Suppressor macrophage (primary cell): ENCODE results near the gene GINS2.

Experiments used
- DNase-seq, 4 experiments: peaks; one replicate each; pipeline ENCODE4 v3.0.0-alpha.2; 2020 to 2022

The GINS2 gene

GRCh38 chr16:85639529-85640253 lies 49.1 kb downstream of the GINS2 start:
- DNase-seq, result no peak

DNA sequence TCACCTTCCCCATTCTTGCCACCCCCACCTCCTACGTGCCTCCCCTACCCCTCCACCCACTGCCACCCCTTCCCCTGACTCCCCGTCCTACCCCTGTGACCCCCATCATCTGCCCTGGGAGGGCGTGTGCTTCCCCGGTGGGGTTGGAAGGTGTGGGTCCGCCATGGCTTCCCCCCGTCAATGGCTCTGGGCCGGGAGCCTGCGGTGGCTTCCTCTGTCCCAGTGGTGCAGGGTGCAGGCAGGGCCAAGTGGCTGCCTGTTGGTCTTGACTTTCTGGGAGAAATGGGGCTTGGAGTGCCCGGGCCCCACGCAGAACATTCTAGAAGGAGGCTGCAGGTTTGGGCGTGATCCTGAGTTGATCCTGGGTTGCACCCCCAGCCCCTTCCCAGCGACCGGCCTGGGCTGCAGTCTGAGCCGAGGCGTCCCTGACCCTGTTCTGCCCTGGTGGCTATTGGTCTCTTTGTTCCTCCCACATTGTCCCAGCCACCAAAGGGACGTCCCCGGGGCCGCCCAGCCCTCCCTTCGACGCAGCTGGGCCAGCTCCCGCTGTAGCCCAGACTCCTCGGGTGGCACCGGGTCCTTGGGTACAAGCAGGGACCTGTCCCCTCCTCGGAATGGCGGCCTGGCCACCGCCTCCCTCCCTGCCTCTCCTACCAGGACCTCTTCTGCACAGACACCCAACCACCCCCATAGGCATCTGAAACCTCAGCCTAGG lies 49.9 kb downstream of the GINS2 start:
- no peak for DNase-seq

DNA sequence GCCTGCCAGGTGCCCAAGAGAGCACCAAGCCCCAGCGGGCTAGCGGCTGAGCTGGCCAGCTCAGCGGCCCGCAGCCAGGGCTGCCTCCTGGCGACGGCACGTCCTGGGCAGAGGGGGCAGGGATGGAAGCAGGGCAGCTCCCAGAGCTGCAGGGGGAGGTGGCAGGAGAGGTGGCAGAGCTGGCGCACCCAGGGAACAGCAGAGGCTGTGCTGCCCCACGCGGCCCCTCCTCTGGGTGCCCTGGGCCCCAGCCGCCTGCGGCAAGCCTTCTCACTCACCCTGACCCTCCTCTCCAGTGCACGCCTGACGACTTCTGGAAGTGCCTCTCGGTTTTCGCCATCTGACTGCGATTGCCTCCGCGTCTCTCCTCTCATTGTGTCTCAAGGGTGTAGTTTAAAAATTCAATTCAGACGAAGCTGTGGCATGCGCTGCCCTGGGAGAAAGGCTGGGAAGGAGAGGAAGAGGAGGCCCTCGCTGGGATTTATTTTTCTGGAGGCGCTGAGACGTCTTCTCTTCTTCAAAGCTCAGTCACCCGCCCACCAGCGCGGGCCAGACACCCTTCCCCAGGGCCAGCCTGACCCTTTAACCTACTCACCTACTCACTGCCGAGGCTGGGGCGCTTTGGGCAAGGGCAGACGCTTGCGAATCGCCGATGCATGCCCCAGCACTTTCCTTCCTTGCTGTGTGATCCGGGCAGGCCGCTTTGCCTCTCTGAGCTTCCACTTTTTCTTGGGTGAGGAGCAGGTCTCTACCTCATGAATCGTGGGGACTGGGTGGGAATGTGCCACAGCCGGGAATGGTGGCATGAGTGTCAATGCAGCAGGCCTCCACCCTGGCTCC lies 50.7 kb downstream of the GINS2 start:
- no peak for DNase-seq

DNA sequence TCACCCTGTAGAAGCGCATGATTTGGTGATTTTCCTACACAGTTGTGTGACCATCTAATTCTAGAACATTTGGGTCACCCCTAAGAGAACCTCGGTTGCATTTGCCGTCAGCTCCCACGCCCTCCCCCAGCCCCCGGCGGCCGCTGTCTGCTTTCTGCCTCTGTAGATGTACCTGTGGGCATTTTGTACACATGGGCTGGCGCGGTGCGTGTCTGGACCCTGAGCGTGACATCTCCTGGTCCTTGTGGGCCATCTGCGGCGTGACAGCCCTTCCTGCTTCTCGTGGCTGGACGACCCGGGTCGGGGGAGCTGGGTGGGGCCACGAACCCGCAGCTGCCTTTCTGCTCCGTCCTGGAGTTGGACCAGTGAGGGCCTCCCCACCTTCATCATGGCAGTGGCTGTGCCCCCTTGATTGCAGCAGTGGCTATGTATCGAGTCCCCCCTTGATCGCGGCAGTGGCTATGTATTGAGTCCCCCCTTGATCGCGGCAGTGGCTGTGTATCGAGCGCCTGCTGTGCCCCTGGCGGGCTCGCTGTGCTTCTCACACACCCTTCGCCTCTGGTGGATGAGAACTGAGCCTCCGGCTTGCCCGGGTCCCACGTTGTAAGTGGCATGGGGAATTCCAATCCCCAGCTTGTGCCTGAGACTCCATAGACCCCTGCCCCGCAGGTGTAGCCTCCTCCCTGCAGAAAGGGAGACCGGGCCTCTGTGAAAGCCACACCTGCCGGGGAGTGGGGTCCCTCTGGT lies 51.5 kb downstream of the GINS2 start:
- DNase-seq, result no peak

DNA sequence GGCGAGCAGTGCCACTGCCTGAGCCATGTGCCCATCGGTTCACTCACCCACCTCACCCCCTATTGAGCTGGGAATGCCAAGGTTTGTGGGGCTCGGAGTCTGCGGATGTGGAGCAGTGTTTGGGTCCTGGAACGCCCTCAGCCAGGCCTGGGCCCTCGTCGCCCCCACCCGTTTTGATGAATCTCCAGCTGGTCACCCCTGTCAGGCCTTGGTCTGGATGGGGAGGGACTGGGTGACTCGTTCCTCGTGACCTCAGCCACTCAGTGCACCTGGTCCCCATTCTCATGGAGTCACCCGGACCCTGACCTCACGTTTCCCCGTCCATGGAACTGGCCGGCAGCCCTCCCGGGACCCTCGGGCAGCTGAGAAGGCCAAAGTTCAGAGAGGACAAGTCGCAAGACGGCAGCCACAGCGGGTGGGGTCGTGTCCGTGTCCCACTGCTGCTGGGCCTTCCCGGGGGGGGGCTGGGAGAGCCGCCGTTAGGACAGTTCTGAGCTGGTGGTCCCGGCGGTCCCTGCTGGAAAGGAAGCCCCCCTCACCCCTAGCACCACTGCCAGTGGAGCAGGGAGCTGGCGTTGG lies 52.4 kb downstream of the GINS2 start:
- no peak for DNase-seq

DNA sequence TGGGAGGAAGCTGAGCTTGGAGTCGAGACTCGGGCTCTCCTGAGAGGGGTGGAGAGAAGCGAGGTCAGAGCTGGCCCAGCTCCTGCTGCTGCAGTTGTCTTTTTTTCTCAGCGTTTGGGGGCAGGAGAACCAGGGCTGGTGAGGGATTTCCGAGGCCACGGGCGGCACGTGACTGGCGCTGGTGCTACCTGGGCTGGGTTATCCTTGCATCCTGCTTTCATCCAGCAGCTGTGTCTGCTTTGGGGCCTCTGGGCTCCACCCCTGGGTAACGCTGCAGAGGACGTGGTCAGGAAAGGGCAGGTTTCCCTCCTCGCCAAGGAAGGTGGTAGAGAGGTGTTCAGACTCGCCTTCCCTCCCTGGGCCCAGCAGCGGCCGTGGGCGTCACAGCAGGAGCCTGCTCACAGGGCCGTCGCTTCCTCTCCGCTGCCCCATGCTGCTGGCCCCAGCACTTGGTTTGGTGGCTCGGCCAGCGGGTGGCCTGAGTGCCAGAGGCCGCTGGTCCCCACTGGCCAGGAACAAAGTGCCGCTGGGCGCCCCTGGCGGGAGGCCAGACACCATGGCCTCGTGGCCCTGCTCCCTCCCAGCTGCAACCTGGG lies 53.1 kb downstream of the GINS2 start:
- no peak for DNase-seq

- no peak for DNase-seq
These were observed 53.8 kb downstream of the GINS2 start for GRCh38 chr16:85634747-85635544.

GRCh38 chr16:85633888-85634287 lies 54.9 kb downstream of the GINS2 start:
- no peak for DNase-seq

GRCh38 chr16:85633438-85633743 lies 55.4 kb downstream of the GINS2 start:
- no peak for DNase-seq

GRCh38 chr16:85632709-85633437 lies 55.9 kb downstream of the GINS2 start:
- DNase-seq, result no peak

- DNase-seq, result no peak
These were observed 56.9 kb downstream of the GINS2 start for GRCh38 chr16:85631802-85632393.

GRCh38 chr16:85631230-85631629 lies 57.5 kb downstream of the GINS2 start:
- no peak for DNase-seq

GRCh38 chr16:85629853-85630252 lies 58.9 kb downstream of the GINS2 start:
- no peak for DNase-seq

DNA sequence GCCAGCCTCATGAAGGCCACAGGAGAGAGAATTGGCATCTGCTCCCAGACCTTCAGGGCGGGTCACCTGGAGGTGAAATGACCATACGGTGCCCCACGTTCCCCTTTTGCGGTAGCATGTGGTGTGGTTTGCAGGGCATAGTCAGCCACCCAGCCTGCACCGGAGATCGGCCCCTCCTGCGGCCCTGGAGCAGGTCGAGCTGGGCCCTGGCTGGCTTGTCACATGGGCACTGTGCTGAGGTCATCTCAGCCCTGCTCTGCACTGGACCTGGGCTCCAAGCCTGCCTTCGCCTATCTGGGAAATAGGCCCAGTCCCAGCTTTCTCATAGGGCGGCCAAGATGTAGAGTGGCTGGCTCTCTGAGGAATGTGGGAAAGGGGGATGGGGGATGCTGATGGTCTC lies 59.4 kb downstream of the GINS2 start:
- no peak for DNase-seq

DNA sequence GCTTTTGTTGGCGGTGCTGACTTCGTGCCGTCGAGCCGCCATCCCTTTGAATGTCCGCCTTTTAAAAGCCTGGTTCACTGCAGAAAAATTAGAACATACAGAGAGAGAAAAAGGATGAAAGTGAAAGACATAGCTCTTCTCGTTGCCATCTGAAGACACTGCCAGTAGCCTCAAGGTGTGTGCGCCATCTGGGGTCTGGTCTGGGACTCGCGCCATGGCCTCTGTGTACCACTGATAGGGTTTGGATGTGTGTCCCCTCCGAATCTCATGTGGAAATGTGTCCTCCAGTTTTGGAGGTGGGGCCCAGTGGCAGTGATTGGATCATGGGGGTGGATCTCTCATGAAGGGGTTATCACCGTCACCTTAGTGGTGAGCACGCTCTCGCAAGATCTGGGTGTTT lies 60.1 kb downstream of the GINS2 start:
- DNase-seq, result no peak

GRCh38 chr16:85628265-85628556 lies 60.5 kb downstream of the GINS2 start:
- DNase-seq, result no peak

GRCh38 chr16:85627526-85628264 lies 61.1 kb downstream of the GINS2 start:
- DNase-seq, result no peak

DNA sequence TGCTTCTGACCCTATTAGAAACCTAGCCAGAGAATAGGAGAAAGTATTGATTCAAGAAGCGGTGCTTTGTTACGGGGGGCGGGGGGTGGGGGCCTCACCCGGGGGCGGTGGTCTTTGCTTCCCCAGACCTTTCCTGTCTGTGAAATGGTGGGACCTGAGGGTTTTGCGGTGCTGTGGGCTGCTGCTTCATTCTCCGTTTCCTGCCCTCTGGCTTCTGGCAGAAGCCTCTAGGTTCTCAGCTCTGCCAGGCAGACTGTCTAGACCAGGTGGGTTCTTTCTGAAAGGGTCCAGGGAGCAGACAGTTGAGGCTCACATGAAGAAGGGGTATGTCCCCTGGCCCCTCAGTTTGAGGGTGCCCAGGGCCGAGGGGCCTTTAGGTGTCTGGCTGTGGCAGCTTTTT lies 61.7 kb downstream of the GINS2 start:
- DNase-seq, result no peak
